ENCODE measurements around the gene ZNF536. TPM values are rescaled to one million over a fixed set of nuclear protein-coding genes. Genes with fewer than 3 reads are reported as not detected.

ZNF536 gene
- total RNA-seq, 1 donor from 2014 or later: 9.2 TPM

- TF ChIP-seq CTCF (conservative IDR thresholded peaks at IDR 0.05): no peak
- Mint-ChIP-seq H3K9me3 (no peaks in the 10 kb centered on the region), H3K36me3 (no peaks in the 10 kb centered on the region), H3K4me1 (ENCODE audit: unreplicated experiment) (peaks cover 7% of the 10 kb centered on the region), H3K4me3 (peak overlapping the region; percentile 11), H3K27me3 (peaks cover 91% of the 10 kb centered on the region), H3K27ac (no peak overlapping the region)
- no peak for DNase-seq (ENCODE audit: extremely low spot score, unreplicated experiment)
These were observed 2.3 kb downstream of the ZNF536 start for GRCh38 chr19:30374539-30374864.

GRCh38 chr19:30374865-30375552 lies 2.8 kb downstream of the ZNF536 start:
- H3K27me3 Mint-ChIP-seq: peaks cover 91% of the 10 kb centered on the region
- no peaks in the 10 kb centered on the region for H3K36me3 Mint-ChIP-seq
- DNase-seq (ENCODE audit: extremely low spot score, unreplicated experiment): no peak
- no peak for TF ChIP-seq CTCF (conservative IDR thresholded peaks at IDR 0.05)
- H3K4me1 Mint-ChIP-seq (ENCODE audit: unreplicated experiment): peaks cover 7% of the 10 kb centered on the region
- H3K4me3 Mint-ChIP-seq: peak overlapping the region; percentile 84
- H3K27ac Mint-ChIP-seq: no peak overlapping the region
- H3K9me3 Mint-ChIP-seq: no peaks in the 10 kb centered on the region

- Mint-ChIP-seq H3K36me3 (no peaks in the 10 kb centered on the region), H3K4me1 (ENCODE audit: unreplicated experiment) (peaks cover 7% of the 10 kb centered on the region), H3K9me3 (no peaks in the 10 kb centered on the region), H3K27me3 (peaks cover 92% of the 10 kb centered on the region), H3K27ac (no peak overlapping the region), H3K4me3 (peak overlapping the region; percentile 72)
- DNase-seq (ENCODE audit: extremely low spot score, unreplicated experiment): no peak
- no peak for TF ChIP-seq CTCF (conservative IDR thresholded peaks at IDR 0.05)
These were observed 3.4 kb downstream of the ZNF536 start for GRCh38 chr19:30375553-30376031.

GRCh38 chr19:30376272-30376671 lies 4.1 kb downstream of the ZNF536 start:
- no peaks in the 10 kb centered on the region for H3K36me3 Mint-ChIP-seq
- H3K27ac Mint-ChIP-seq: no peak overlapping the region
- DNase-seq (ENCODE audit: extremely low spot score, unreplicated experiment): no peak
- no peak for TF ChIP-seq CTCF (conservative IDR thresholded peaks at IDR 0.05)
- no peak overlapping the region for H3K4me3 Mint-ChIP-seq
- peaks cover 90% of the 10 kb centered on the region for H3K27me3 Mint-ChIP-seq
- peaks cover 7% of the 10 kb centered on the region for H3K4me1 Mint-ChIP-seq (ENCODE audit: unreplicated experiment)
- H3K9me3 Mint-ChIP-seq: no peaks in the 10 kb centered on the region

GRCh38 chr19:30376826-30377425 lies 4.7 kb downstream of the ZNF536 start:
- no peak for TF ChIP-seq CTCF (conservative IDR thresholded peaks at IDR 0.05)
- Mint-ChIP-seq H3K4me3 (no peak overlapping the region), H3K4me1 (ENCODE audit: unreplicated experiment) (peaks cover 5% of the 10 kb centered on the region), H3K27me3 (peaks cover 91% of the 10 kb centered on the region), H3K9me3 (no peaks in the 10 kb centered on the region), H3K27ac (no peak overlapping the region), H3K36me3 (no peaks in the 10 kb centered on the region)
- no peak for DNase-seq (ENCODE audit: extremely low spot score, unreplicated experiment)
